Measurements from ENCODE around the gene DCTPP1. TPM values are rescaled to one million over a fixed set of nuclear protein-coding genes. Genes with fewer than 3 reads are reported as not detected.

Gene DCTPP1
- total and polyA plus RNA-seq, 2 of the 13 experiments (the other 11 are each of a cell fraction or from before 2014, with no cell fraction given): 54.8 to 74.4 TPM

- TF ChIP-seq GLI4 (CRISPR knock-in tag; IDR thresholded peaks at IDR 0.05; ENCODE audit: borderline replicate concordance): no peak
- no peak for TF ChIP-seq ZMYM2 (CRISPR knock-in tag; IDR thresholded peaks at IDR 0.05)
- no peak for TF ChIP-seq ZNF543 (CRISPR knock-in tag; IDR thresholded peaks at IDR 0.05)
- TF ChIP-seq ZNF691 (CRISPR knock-in tag; IDR thresholded peaks at IDR 0.05; ENCODE audit: borderline replicate concordance, low read depth): no peak
- no peak for TF ChIP-seq ZNF260 (CRISPR knock-in tag; IDR thresholded peaks at IDR 0.05; ENCODE audit: borderline replicate concordance, low read depth)
- TF ChIP-seq ASH2L (IDR thresholded peaks at IDR 0.05; ENCODE audit: insufficient read length, low read depth, low read length): no peak
- TF ChIP-seq HNF1B (CRISPR knock-in tag; IDR thresholded peaks at IDR 0.05): peak; percentile 89
- TF ChIP-seq THYN1 (CRISPR knock-in tag; IDR thresholded peaks at IDR 0.05; ENCODE audit: borderline replicate concordance, low read depth): no peak
- TF ChIP-seq CREB1 (IDR thresholded peaks at IDR 0.05): no peak
- no peak for TF ChIP-seq CREB1 (CRISPR knock-in tag; IDR thresholded peaks at IDR 0.05)
- no peak for TF ChIP-seq ZNF83 (CRISPR knock-in tag; IDR thresholded peaks at IDR 0.05; ENCODE audit: borderline replicate concordance)
- TF ChIP-seq FIP1L1 (IDR thresholded peaks at IDR 0.05; ENCODE audit: borderline replicate concordance, insufficient read depth, low read depth, low read length): no peak
- no peak for TF ChIP-seq ZNF496 (CRISPR knock-in tag; IDR thresholded peaks at IDR 0.05; ENCODE audit: insufficient replicate concordance)
- no peak for TF ChIP-seq ZMAT5 (CRISPR knock-in tag; IDR thresholded peaks at IDR 0.05; ENCODE audit: borderline replicate concordance, low read depth)
- no peak for TF ChIP-seq CSRNP1 (CRISPR knock-in tag; IDR thresholded peaks at IDR 0.05)
- TF ChIP-seq ZNF383 (CRISPR knock-in tag; IDR thresholded peaks at IDR 0.05; ENCODE audit: borderline replicate concordance): no peak
- TF ChIP-seq SNRNP70 (IDR thresholded peaks at IDR 0.05; ENCODE audit: low read depth, low read length): no peak
- peak; percentile 47; the same call in 1 of the 2 replicates for TF ChIP-seq ISL2 (CRISPR knock-in tag; IDR thresholded peaks at IDR 0.05)
- TF ChIP-seq KLF15 (CRISPR knock-in tag; IDR thresholded peaks at IDR 0.05; ENCODE audit: borderline replicate concordance): no peak
- peak; percentile 40 for TF ChIP-seq PHF8 (CRISPR knock-in tag; IDR thresholded peaks at IDR 0.05)
- TF ChIP-seq CHD4 (IDR thresholded peaks at IDR 0.05; ENCODE audit: borderline replicate concordance, low read length): 0 out of 2 replicates have a peak, but pooled peaks have one; percentile 23
- no peak for TF ChIP-seq ZNF460 (CRISPR knock-in tag; IDR thresholded peaks at IDR 0.05; ENCODE audit: borderline replicate concordance)
- TF ChIP-seq MATR3 (CRISPR knock-in tag; IDR thresholded peaks at IDR 0.05): no peak
- no peak for TF ChIP-seq ZNF776 (CRISPR knock-in tag; IDR thresholded peaks at IDR 0.05)
- TF ChIP-seq ZNF615 (CRISPR knock-in tag; IDR thresholded peaks at IDR 0.05; ENCODE audit: borderline replicate concordance): no peak
These were observed 20.4 kb downstream of the DCTPP1 start (continued) for GRCh38 chr16:30409125-30410060.

Measured in HepG2 (cell line).